GM19351 (cell line): ENCODE data around the gene NEURL1.
"Not testable (repeated sequence)": the region's sequence is repeated elsewhere in the genome, so short reads cannot be mapped to it uniquely, and the experiment has no call there.

ENCODE experiments used
- ATAC-seq: cut with Tn5 transposase; IDR thresholded peaks from one replicate; pipeline ENCODE4 v1.9.1; 2021; ENCODE audit warnings: mild to moderate bottlenecking, moderate library complexity; ENCODE audit not compliant: unreplicated experiment

NEURL1 gene

GRCh38 chr10:103512591-103513379, 19.3 kb downstream of the NEURL1 start:
- no peak for ATAC-seq

- no peak for ATAC-seq
Observed at GRCh38 chr10:103513380-103514060, 20.0 kb downstream of the NEURL1 start.

GRCh38 chr10:103514244-103514643, 20.7 kb downstream of the NEURL1 start:
- no peak for ATAC-seq

GRCh38 chr10:103517234-103518085, 24.0 kb downstream of the NEURL1 start:
- ATAC-seq = no peak

- no peak for ATAC-seq
Observed at GRCh38 chr10:103519798-103520197, 26.3 kb downstream of the NEURL1 start.

GRCh38 chr10:103522006-103522405, 28.5 kb downstream of the NEURL1 start:
- not testable (repeated sequence) for ATAC-seq

GRCh38 chr10:103523683-103524082, 30.2 kb downstream of the NEURL1 start:
- no peak for ATAC-seq

GRCh38 chr10:103525901-103526300, 32.4 kb downstream of the NEURL1 start:
- ATAC-seq = no peak

- ATAC-seq = not testable (repeated sequence)
Observed at GRCh38 chr10:103527476-103527875, 34.0 kb downstream of the NEURL1 start.

GRCh38 chr10:103528549-103528948, 35.0 kb downstream of the NEURL1 start:
- ATAC-seq = no peak

GRCh38 chr10:103529539-103529938, 36.0 kb downstream of the NEURL1 start:
- ATAC-seq = no peak

GRCh38 chr10:103533827-103534226, 40.3 kb downstream of the NEURL1 start:
- ATAC-seq = no peak

GRCh38 chr10:103534621-103535498, 41.4 kb downstream of the NEURL1 start:
- no peak for ATAC-seq

- ATAC-seq = no peak
Observed at GRCh38 chr10:103535595-103535994, 42.1 kb downstream of the NEURL1 start.

- no peak for ATAC-seq
Observed at GRCh38 chr10:103539751-103540150, 46.2 kb downstream of the NEURL1 start.

- no peak for ATAC-seq
Observed at GRCh38 chr10:103540722-103541121, 47.2 kb downstream of the NEURL1 start.

GRCh38 chr10:103541616-103542015, 48.1 kb downstream of the NEURL1 start:
- no peak for ATAC-seq

- ATAC-seq = peak; percentile 61
Observed at GRCh38 chr10:103542764-103543616, 49.5 kb downstream of the NEURL1 start.
